HG02870 (cell line): Measurements from ENCODE around the gene TP53TG3E.
"Not testable (repeated sequence)": the region's sequence is repeated elsewhere in the genome, so short reads cannot be mapped to it uniquely, and the experiment has no call there.

ENCODE experiments used
- ATAC-seq: cut with Tn5 transposase; IDR thresholded peaks from one replicate; pipeline ENCODE4 v1.9.1; 2021; ENCODE audit warnings: mild to moderate bottlenecking, moderate library complexity; ENCODE audit not compliant: unreplicated experiment

TP53TG3E gene, protein sequence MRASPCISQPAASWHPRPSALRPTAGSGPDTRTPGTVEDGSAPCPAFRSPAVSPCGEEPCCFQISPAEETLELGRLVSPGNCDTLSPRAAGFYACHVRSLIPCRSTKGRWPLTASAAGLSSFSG

DNA sequence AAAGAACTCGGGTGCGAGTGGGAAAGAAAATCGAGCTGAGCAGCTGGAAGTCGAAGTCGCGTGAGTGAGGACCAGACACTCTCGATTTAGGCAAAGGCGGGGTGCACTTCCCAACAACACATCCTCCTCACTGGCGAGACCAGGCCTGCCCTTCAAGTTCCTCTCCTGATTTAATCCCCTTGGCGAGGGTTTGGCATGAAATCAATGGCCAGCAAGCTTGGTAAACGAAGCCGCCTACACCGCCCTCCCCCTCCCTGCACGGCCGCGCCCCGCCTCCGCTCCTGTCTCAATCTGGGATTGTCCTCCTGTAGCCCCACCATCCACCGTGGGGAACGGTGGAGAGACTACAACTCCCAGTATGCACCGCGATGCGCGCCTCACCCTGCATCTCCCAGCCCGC is at the start of gene TP53TG3E:
TSS of gene TP53TG3E (plus strand) at position 301 of the 400 bp plus-strand sequence. CDS start at position 369, 68 bp downstream.
- ATAC-seq = not testable (repeated sequence)

GRCh38 chr16:33336226-33337012 is 32.3 kb downstream of the TP53TG3E start:
- not testable (repeated sequence) for ATAC-seq

GRCh38 chr16:33337627-33338542 is 33.8 kb downstream of the TP53TG3E start:
- not testable (repeated sequence) for ATAC-seq

- not testable (repeated sequence) for ATAC-seq
These were observed 34.4 kb downstream of the TP53TG3E start for GRCh38 chr16:33338543-33338951.

DNA sequence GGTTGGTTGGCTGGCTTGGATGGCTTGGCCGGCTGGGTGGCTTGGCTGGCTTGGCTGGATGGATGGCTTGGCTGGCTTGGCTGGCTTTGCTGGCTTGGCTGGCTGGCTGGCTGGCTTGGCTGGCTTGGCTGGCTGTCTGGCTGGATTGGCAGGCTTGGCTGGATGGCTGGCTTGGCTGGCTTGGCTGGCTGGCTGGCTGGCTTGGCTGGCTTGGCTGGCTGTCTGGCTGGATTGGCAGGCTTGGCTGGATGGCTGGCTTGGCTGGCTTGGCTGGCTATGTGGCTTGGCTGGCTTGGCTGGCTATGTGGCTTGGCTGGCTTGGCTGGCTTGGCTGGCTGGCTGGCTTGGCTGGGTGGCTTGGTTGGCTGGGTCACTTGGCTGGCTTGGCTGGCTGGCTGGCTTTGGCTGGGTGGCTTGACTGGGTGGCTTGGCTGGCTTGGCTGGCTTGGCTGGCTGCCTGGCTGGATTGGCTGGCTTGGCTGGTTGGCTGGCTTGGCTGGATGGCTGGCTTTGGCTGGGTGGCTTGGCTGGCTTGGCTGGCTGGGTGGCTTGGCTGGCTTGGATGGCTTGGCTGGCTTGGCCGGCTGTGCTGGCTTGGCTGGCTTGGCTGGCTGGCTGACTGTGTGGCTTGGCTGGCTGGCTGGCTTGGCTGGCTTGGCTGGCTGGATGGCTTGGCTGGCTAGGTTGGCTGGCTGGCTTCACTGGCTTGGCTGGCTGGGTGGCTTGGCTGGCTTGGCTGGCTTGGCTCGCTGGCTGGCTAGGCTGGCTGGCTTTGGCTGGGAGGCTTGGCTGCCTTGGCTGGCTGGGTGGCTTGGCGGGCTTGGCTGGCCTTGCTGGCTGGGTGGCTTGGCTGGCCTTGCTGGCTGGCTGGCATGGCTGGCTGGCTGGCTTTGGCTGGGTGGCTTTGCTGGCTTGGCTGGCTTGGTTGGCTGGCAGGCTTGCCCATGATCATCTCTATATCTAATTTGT is 35.3 kb downstream of the TP53TG3E start:
- not testable (repeated sequence) for ATAC-seq
